A549 (cell line): ENCODE data around the gene RTN4RL1. TPM values are rescaled to one million over a fixed set of nuclear protein-coding genes. Genes with fewer than 3 reads are reported as not detected.

Experiments used
- ATAC-seq, 2 experiments: fragments of 200-7000 bp in 1 of 2; fragments of >200 bp in 1 of 2; cut with Nextera tagmentation in 1 of 2; cut with Tn5 transposase in 1 of 2; 3 replicates each; pipeline versions ENCODE4 v1.8.0 to v1.9.1; 2018 to 2020; ENCODE audit warnings: mild to moderate bottlenecking in 1 of 2, moderate library complexity in 1 of 2
- CTCF ChIA-PET: fragments of 300-600 bp; sonication (Branson Sonifier 250); formaldehyde crosslinking; extraction: SDS; loops from one replicate; lab custom pipeline; 2021; ENCODE audit warnings: antibody characterized with exemption, inconsistent platforms; lab: Yijun Ruan, JAX
- POLR2A ChIA-PET: fragments of 350-600 bp; formaldehyde crosslinking; extraction: SDS; loops from one replicate; lab custom pipeline; 2021; ENCODE audit warnings: antibody characterized with exemption, inconsistent platforms; lab: Yijun Ruan, JAX
- DNase-seq, 2 experiments: peaks; one replicate each; pipeline versions ENCODE4 v3.0.0 to v3.0.0-alpha.2; 2011 to 2016; ENCODE audit warnings: low read depth in 1 of 2, low spot score in 1 of 2
- FAIRE-seq: peaks from 2 replicates; lab custom pipeline; 2011; peaks lifted over from hg19 to GRCh38; lab: Jason Lieb, UNC
- H3K27ac ChIP-seq, 2 experiments: fragments of >200 bp; sonication (Bioruptor Twin); formaldehyde crosslinking; 3 replicates each; pipeline ENCODE4 v1.5.1; 2016 to 2017
- H3K4me1 ChIP-seq: fragments of >200 bp; sonication (Bioruptor Twin); formaldehyde crosslinking; 3 replicates; pipeline ENCODE4 v1.6.1; 2016
- H3K4me2 ChIP-seq: fragments of >200 bp; sonication (Bioruptor Twin); formaldehyde crosslinking; 3 replicates; pipeline ENCODE4 v1.6.1; 2016
- H3K4me3 ChIP-seq: fragments of >200 bp; sonication (Bioruptor Twin); formaldehyde crosslinking; 3 replicates; pipeline ENCODE4 v1.5.1; 2016
- H3K9me3 ChIP-seq: fragments of >200 bp; sonication (Bioruptor Twin); formaldehyde crosslinking; 3 replicates; pipeline ENCODE4 v1.6.1; 2016
- FOSL2 ChIP-seq, 2 experiments: fragments of 450-650 bp in 1 of 2; fragments of >200 bp in 1 of 2; sonication (Bioruptor Twin) in 1 of 2; formaldehyde crosslinking; IDR thresholded peaks; 2 replicates each; pipeline versions ENCODE4 v1.5.0 to v1.6.1; 2016 to 2020; ENCODE audit warnings: mild to moderate bottlenecking in 1 of 2, moderate library complexity in 1 of 2
- HDAC2 ChIP-seq: fragments of 200-600 bp; sonication (generic); IDR thresholded peaks from 2 replicates; pipeline ENCODE4 v1.6.1; 2016
- KDM1A ChIP-seq: fragments of 200-600 bp; sonication (generic); IDR thresholded peaks from 2 replicates; pipeline ENCODE4 v1.6.1; 2016; ENCODE audit warnings: low read depth, mild to moderate bottlenecking
- KDM5A ChIP-seq: fragments of 200-600 bp; sonication (generic); IDR thresholded peaks from 2 replicates; pipeline ENCODE4 v1.6.1; 2016; ENCODE audit warnings: antibody characterized with exemption, mild to moderate bottlenecking
- MAFK ChIP-seq: fragments of 450-650 bp; IDR thresholded peaks from 2 replicates; pipeline ENCODE4 v1.6.1; 2014; ENCODE audit not compliant: partially characterized antibody
- PHF8 ChIP-seq: fragments of 200-600 bp; sonication (generic); IDR thresholded peaks from 2 replicates; pipeline ENCODE4 v1.6.1; 2016; ENCODE audit warnings: low read depth, mild to moderate bottlenecking, antibody characterized with exemption, moderate library complexity, borderline replicate concordance
- RAD21 ChIP-seq, 2 experiments: fragments of >200 bp in 1 of 2; sonication (Bioruptor Twin) in 1 of 2; formaldehyde crosslinking in 1 of 2; IDR thresholded peaks in 1 of 2; conservative IDR thresholded peaks in 1 of 2; 2 replicates in 1 of 2; 3 replicates in 1 of 2; pipeline ENCODE4 v1.6.1; 2012 to 2018; ENCODE audit warnings: inconsistent platforms in 1 of 2
- RFX5 ChIP-seq: fragments of 450-650 bp; IDR thresholded peaks from 2 replicates; pipeline ENCODE4 v1.7.1; 2014; ENCODE audit warnings: antibody characterized with exemption, mild to moderate bottlenecking, moderate library complexity
- RNF2 ChIP-seq: fragments of 200-600 bp; sonication (generic); IDR thresholded peaks from 2 replicates; pipeline ENCODE4 v1.6.1; 2016; ENCODE audit warnings: low read depth, mild to moderate bottlenecking, antibody characterized with exemption, moderate library complexity, borderline replicate concordance
- SMC3 ChIP-seq: fragments of >200 bp; sonication (Bioruptor Twin); formaldehyde crosslinking; IDR thresholded peaks from 3 replicates; pipeline ENCODE4 v1.6.1; 2018; ENCODE audit warnings: inconsistent platforms
- ZC3H11A ChIP-seq: fragments of 450-650 bp; IDR thresholded peaks from 2 replicates; pipeline ENCODE4 v1.6.1; 2014; ENCODE audit warnings: antibody characterized with exemption, mild to moderate bottlenecking
- WGBS: methylation state at CpG from one replicate; pipeline ENCODE4 v1.1.6; 2017; ENCODE audit errors: missing lambda C conversion rate; 5-methylcytosine and 5-hydroxymethylcytosine counted together
- polyA plus RNA-seq, 4 experiments: library from polyadenylated mRNA; depleted of rRNA in 3 of 4; stranded (reverse); fragments of >200 nt; fragmentation: RNase III in 1 of 4; extraction: RNeasy Plus Mini Kit Qiagen cat#74134 plus additional on column Dnase treatment in 1 of 4; gene quantifications; 2 replicates in 3 of 4; 3 replicates in 1 of 4; pipeline ENCODE4 v1.2.3, GENCODE V29; 2011 to 2017
- TF ChIP-seq, protein P1 (sequence below): fragments of 200-600 bp; sonication (generic); IDR thresholded peaks from 2 replicates; pipeline ENCODE4 v1.6.1; 2016; ENCODE audit warnings: antibody characterized with exemption, mild to moderate bottlenecking, moderate library complexity
- TF ChIP-seq, protein P2 (sequence below): IDR thresholded peaks from 2 replicates; pipeline ENCODE4 v1.6.1; 2012
- TF ChIP-seq, protein P3 (sequence below): fragments of 450-650 bp; IDR thresholded peaks from 2 replicates; pipeline ENCODE4 v1.6.1; 2014; ENCODE audit warnings: antibody characterized with exemption
- TF ChIP-seq, protein P4 (sequence below): fragments of >200 bp; sonication (Bioruptor Twin); formaldehyde crosslinking; IDR thresholded peaks from 3 replicates; pipeline ENCODE4 v1.5.1; 2016
- TF ChIP-seq, protein P5 (sequence below): IDR thresholded peaks from 2 replicates; pipeline ENCODE4 v1.6.1; 2012; ENCODE audit warnings: low read depth, borderline replicate concordance

RTN4RL1 gene
- polyA plus RNA-seq, 2 of the 4 experiments (the other 2 are of a cell fraction), result 0.39 to 1.5 TPM

DNA sequence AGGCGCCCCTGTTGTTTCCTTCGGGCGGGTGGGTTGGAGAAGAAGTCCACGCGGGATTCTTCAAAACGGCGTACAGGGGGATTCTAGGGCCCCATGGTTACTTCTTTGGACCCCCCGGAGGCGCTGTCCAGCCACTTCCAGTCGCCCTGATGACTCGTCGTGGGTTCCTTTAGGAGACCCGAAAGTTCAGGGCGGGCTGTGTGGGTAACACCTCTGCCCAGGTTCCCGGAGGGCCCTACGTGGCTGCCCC, 29.1 kb upstream of the RTN4RL1 start:
- ATAC-seq, result no peak
- Histone ChIP-seq H3K4me3 (peak overlapping the region; percentile 50), H3K4me1 (0 out of 3 replicates have a peak, but pooled peaks cover 5% of the 10 kb centered on the region)
- WGBS, result 5% methylated on average over 16 of the region's 16 CpGs
- POLR2A ChIA-PET, result interaction anchor here (0.8 to 1.2 kb wide), 4 partner anchors 177 to 282 kb away, joined by 3 to 8 read pairs (median 4); partner anchors contain the start of gene TSR1
- TF ChIP-seq ZC3H11A, result no peak
- TF ChIP-seq, protein P1, sequence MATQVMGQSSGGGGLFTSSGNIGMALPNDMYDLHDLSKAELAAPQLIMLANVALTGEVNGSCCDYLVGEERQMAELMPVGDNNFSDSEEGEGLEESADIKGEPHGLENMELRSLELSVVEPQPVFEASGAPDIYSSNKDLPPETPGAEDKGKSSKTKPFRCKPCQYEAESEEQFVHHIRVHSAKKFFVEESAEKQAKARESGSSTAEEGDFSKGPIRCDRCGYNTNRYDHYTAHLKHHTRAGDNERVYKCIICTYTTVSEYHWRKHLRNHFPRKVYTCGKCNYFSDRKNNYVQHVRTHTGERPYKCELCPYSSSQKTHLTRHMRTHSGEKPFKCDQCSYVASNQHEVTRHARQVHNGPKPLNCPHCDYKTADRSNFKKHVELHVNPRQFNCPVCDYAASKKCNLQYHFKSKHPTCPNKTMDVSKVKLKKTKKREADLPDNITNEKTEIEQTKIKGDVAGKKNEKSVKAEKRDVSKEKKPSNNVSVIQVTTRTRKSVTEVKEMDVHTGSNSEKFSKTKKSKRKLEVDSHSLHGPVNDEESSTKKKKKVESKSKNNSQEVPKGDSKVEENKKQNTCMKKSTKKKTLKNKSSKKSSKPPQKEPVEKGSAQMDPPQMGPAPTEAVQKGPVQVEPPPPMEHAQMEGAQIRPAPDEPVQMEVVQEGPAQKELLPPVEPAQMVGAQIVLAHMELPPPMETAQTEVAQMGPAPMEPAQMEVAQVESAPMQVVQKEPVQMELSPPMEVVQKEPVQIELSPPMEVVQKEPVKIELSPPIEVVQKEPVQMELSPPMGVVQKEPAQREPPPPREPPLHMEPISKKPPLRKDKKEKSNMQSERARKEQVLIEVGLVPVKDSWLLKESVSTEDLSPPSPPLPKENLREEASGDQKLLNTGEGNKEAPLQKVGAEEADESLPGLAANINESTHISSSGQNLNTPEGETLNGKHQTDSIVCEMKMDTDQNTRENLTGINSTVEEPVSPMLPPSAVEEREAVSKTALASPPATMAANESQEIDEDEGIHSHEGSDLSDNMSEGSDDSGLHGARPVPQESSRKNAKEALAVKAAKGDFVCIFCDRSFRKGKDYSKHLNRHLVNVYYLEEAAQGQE, result peak; percentile 52; the same call in 1 of the 2 replicates
- TF ChIP-seq, all 56 proteins: peak for 1
- DNase-seq, result no peak
- peak overlapping the region; percentile 96 for H3K4me2 ChIP-seq
- FAIRE-seq, result no peak
- peak overlapping the region in 1 of 2 experiments; percentile 76; a peak in 3 of 6 replicates for H3K27ac ChIP-seq
- CTCF ChIA-PET, result interaction anchor here (0.5 to 9.1 kb wide), 91 partner anchors 13 to 1624 kb away, joined by 3 to 492 read pairs (median 5); partner anchors contain the start of genes DPH1, OVCA2, SGSM2 and SMG6
- H3K9me3 ChIP-seq, result no peaks in the 10 kb centered on the region

DNA sequence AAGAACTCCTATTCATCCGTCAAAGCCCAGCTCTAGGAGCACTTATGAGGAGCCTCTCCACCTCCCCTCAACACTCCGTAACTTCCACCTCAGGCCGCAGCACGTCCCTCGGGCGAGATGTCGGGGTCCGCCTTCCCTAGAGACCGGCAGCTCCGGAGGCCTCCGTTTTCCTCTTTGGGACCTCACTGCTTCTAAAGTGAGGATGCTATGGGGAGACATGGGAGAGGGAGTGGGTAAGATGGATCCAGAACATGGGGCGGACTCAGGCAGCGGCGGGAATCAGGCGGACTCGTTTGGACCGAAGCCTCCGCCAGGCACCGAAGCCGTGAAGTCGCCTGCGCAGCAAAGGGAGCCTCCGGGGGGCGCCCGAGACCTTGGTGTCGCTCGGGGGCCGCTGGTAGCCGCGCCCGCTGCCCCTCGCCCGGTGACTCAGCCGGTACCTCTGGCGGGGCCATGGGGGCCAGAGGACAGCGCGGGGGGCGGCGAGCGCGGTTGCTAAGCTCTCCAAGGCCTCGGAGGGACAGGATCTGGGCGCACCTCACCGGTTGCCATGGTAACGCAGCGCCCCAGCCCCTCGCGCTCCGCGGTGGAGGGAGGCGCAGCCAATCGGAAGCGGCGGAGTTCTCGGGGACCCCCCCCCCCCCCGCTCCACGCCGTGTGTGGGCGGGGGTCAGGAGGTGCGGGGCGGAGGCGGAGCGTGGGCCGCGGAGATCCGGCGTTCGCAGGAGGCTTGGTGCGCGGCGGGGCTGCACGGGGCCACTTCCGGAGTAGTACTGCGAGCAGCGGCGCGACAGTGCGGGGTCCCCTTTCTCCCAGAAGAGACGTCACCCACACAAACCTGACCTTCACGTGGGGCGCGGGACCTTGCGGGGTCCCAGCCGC, 28.5 kb upstream of the RTN4RL1 start:
- WGBS, result 19% methylated on average over 49 of the region's 84 CpGs
- H3K9me3 ChIP-seq, result no peaks in the 10 kb centered on the region
- POLR2A ChIA-PET, result interaction anchor here (0.5 to 1.2 kb wide), 4 partner anchors 192 to 262 kb away, joined by 3 to 8 read pairs (median 4); no protein-coding TSS in a partner anchor
- H3K4me1 ChIP-seq, result peaks cover 10% of the 10 kb centered on the region; the same call in 2 of the 3 replicates
- H3K27ac ChIP-seq, result peak overlapping the region; percentile 39 to 76; a peak in 5 of 6 replicates
- FAIRE-seq (no peak), ATAC-seq (peak; percentile 19 to 60; a peak in 4 of 6 replicates), DNase-seq (peak; percentile 68 to 84)
- TF ChIP-seq MAFK (no peak), RFX5 (peak; percentile 87), HDAC2 (peak; percentile 53; the same call in 1 of the 2 replicates), PHF8 (peak; percentile 19; the same call in 1 of the 2 replicates), RNF2 (peak; percentile 62; the same call in 1 of the 2 replicates), SMC3 (peak; percentile 68), FOSL2 (IDR thresholded peaks at IDR 0.05) (no peak), FOSL2 (CRISPR knock-in tag; IDR thresholded peaks at IDR 0.05) (peak; percentile 71), KDM1A (peak; percentile 64; the same call in 1 of the 2 replicates), KDM5A (no peak), RAD21 (conservative IDR thresholded peaks at IDR 0.05 in 1 of 2, IDR thresholded peaks at IDR 0.05 in 1 of 2) (peak; percentile 69 to 79)
- TF ChIP-seq, protein P2, sequence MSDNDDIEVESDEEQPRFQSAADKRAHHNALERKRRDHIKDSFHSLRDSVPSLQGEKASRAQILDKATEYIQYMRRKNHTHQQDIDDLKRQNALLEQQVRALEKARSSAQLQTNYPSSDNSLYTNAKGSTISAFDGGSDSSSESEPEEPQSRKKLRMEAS, result peak; percentile 56; the same call in 1 of the 2 replicates
- TF ChIP-seq, protein P3, sequence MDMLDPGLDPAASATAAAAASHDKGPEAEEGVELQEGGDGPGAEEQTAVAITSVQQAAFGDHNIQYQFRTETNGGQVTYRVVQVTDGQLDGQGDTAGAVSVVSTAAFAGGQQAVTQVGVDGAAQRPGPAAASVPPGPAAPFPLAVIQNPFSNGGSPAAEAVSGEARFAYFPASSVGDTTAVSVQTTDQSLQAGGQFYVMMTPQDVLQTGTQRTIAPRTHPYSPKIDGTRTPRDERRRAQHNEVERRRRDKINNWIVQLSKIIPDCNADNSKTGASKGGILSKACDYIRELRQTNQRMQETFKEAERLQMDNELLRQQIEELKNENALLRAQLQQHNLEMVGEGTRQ, result no peak
- TF ChIP-seq, protein P4, sequence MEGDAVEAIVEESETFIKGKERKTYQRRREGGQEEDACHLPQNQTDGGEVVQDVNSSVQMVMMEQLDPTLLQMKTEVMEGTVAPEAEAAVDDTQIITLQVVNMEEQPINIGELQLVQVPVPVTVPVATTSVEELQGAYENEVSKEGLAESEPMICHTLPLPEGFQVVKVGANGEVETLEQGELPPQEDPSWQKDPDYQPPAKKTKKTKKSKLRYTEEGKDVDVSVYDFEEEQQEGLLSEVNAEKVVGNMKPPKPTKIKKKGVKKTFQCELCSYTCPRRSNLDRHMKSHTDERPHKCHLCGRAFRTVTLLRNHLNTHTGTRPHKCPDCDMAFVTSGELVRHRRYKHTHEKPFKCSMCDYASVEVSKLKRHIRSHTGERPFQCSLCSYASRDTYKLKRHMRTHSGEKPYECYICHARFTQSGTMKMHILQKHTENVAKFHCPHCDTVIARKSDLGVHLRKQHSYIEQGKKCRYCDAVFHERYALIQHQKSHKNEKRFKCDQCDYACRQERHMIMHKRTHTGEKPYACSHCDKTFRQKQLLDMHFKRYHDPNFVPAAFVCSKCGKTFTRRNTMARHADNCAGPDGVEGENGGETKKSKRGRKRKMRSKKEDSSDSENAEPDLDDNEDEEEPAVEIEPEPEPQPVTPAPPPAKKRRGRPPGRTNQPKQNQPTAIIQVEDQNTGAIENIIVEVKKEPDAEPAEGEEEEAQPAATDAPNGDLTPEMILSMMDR, result peak; percentile 81
- TF ChIP-seq, protein P5, sequence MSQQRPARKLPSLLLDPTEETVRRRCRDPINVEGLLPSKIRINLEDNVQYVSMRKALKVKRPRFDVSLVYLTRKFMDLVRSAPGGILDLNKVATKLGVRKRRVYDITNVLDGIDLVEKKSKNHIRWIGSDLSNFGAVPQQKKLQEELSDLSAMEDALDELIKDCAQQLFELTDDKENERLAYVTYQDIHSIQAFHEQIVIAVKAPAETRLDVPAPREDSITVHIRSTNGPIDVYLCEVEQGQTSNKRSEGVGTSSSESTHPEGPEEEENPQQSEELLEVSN, result peak; percentile 64
- CTCF ChIA-PET, result interaction anchor here (0.6 to 9.1 kb wide), 55 partner anchors 12 to 358 kb away, joined by 3 to 492 read pairs (median 6); partner anchors contain the start of genes DPH1, OVCA2, SGSM2 and TSR1
- peak overlapping the region; percentile 50 for H3K4me3 ChIP-seq
- H3K4me2 ChIP-seq, result peak overlapping the region; percentile 96
